ENCODE data around the gene TRIM54.
A peak's percentile ranks its signal among the peaks of the same experiment; 100 is the strongest.

The TRIM54 gene

GRCh38 chr2:27356382-27357181, 74.4 kb downstream of the TRIM54 start, which contains the start of gene GTF3C2 (continued):
- TF ChIP-seq PRDM6 (tag by site-specific recombination; IDR thresholded peaks at IDR 0.05) (no peak), CTCF (tag by site-specific recombination; IDR thresholded peaks at IDR 0.05) (peak; percentile 68), ZNF518A (tag by site-specific recombination; conservative IDR thresholded peaks at IDR 0.05; ENCODE audit: low read depth) (peak; percentile 54; the same call in 1 of the 2 replicates), ZNF785 (tag by site-specific recombination; IDR thresholded peaks at IDR 0.05) (no peak), ZFP41 (tag by site-specific recombination; IDR thresholded peaks at IDR 0.05; ENCODE audit: borderline replicate concordance) (no peak), ZNF266 (tag by site-specific recombination; IDR thresholded peaks at IDR 0.05; ENCODE audit: low read depth) (no peak), KLF1 (tag by site-specific recombination; IDR thresholded peaks at IDR 0.05) (no peak; the same call in 1 of the 2 replicates), ZNF626 (tag by site-specific recombination; IDR thresholded peaks at IDR 0.05) (no peak), ZBTB8A (tag by site-specific recombination; IDR thresholded peaks at IDR 0.05) (no peak), BCL11B (tag by site-specific recombination; IDR thresholded peaks at IDR 0.05; ENCODE audit: low read depth) (no peak), ZNF26 (tag by site-specific recombination; IDR thresholded peaks at IDR 0.05) (no peak), ZNF280D (tag by site-specific recombination; IDR thresholded peaks at IDR 0.05) (no peak), ZEB2 (tag by site-specific recombination; IDR thresholded peaks at IDR 0.05) (peak; percentile 66), PRDM4 (tag by site-specific recombination; IDR thresholded peaks at IDR 0.05) (no peak), ZNF555 (tag by site-specific recombination; conservative IDR thresholded peaks at IDR 0.05) (no peak), ZNF248 (tag by site-specific recombination; IDR thresholded peaks at IDR 0.05) (no peak), ZNF155 (tag by site-specific recombination; IDR thresholded peaks at IDR 0.05) (no peak), ZNF488 (tag by site-specific recombination; IDR thresholded peaks at IDR 0.05) (no peak), SCRT2 (tag by site-specific recombination; IDR thresholded peaks at IDR 0.05) (no peak), GLIS2 (tag by site-specific recombination; IDR thresholded peaks at IDR 0.05) (peak; percentile 94), SALL2 (tag by site-specific recombination; IDR thresholded peaks at IDR 0.05; ENCODE audit: borderline replicate concordance) (no peak), ZNF324 (tag by site-specific recombination; IDR thresholded peaks at IDR 0.05) (0 out of 2 replicates have a peak, but pooled peaks have one; percentile 26)
